Activated T-helper 17 cell treated with anti-CD3 and anti-CD28 coated beads, Interleukin-2, amount 50 U/mL, for 72 hours (primary cell): ENCODE results near the gene CENPI. TPM values are rescaled to one million over a fixed set of nuclear protein-coding genes. Genes with fewer than 3 reads are reported as not detected.
"Not testable (repeated sequence)": the region's sequence is repeated elsewhere in the genome, so short reads cannot be mapped to it uniquely, and the experiment has no call there.

ENCODE experiments used
- ATAC-seq: fragments of 150-1000 bp; cut with Tn5 transposase; replicated peaks from 2 replicates; pipeline ENCODE4 v1.10.0; 2021; ENCODE audit warnings: mild to moderate bottlenecking, moderate library complexity
- H3K27ac Mint-ChIP-seq: one replicate; pipeline ENCODE4 v1.8.0; 2022; ENCODE audit warnings: mixed read lengths
- H3K27me3 Mint-ChIP-seq: one replicate; pipeline ENCODE4 v1.8.0; 2022; ENCODE audit warnings: mixed read lengths
- H3K36me3 Mint-ChIP-seq: one replicate; pipeline ENCODE4 v1.8.0; 2022; ENCODE audit warnings: low read depth, mild to moderate bottlenecking, mixed read lengths
- H3K4me1 Mint-ChIP-seq: one replicate; pipeline ENCODE4 v1.8.0; 2022; ENCODE audit warnings: mixed read lengths
- H3K4me3 Mint-ChIP-seq: one replicate; pipeline ENCODE4 v1.8.0; 2022; ENCODE audit warnings: mild to moderate bottlenecking, mixed read lengths
- H3K9me3 Mint-ChIP-seq: one replicate; pipeline ENCODE4 v1.8.0; 2022; ENCODE audit warnings: mixed read lengths
- total RNA-seq, 2 donors: library from RNA; stranded (reverse); gene quantifications; one replicate each; pipeline ENCODE4 v1.2.3, GENCODE V29; 2022

Gene CENPI, protein sequence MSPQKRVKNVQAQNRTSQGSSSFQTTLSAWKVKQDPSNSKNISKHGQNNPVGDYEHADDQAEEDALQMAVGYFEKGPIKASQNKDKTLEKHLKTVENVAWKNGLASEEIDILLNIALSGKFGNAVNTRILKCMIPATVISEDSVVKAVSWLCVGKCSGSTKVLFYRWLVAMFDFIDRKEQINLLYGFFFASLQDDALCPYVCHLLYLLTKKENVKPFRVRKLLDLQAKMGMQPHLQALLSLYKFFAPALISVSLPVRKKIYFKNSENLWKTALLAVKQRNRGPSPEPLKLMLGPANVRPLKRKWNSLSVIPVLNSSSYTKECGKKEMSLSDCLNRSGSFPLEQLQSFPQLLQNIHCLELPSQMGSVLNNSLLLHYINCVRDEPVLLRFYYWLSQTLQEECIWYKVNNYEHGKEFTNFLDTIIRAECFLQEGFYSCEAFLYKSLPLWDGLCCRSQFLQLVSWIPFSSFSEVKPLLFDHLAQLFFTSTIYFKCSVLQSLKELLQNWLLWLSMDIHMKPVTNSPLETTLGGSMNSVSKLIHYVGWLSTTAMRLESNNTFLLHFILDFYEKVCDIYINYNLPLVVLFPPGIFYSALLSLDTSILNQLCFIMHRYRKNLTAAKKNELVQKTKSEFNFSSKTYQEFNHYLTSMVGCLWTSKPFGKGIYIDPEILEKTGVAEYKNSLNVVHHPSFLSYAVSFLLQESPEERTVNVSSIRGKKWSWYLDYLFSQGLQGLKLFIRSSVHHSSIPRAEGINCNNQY
- 10 to 100 TPM; 18.6 to 28.1 TPM for total RNA-seq

DNA sequence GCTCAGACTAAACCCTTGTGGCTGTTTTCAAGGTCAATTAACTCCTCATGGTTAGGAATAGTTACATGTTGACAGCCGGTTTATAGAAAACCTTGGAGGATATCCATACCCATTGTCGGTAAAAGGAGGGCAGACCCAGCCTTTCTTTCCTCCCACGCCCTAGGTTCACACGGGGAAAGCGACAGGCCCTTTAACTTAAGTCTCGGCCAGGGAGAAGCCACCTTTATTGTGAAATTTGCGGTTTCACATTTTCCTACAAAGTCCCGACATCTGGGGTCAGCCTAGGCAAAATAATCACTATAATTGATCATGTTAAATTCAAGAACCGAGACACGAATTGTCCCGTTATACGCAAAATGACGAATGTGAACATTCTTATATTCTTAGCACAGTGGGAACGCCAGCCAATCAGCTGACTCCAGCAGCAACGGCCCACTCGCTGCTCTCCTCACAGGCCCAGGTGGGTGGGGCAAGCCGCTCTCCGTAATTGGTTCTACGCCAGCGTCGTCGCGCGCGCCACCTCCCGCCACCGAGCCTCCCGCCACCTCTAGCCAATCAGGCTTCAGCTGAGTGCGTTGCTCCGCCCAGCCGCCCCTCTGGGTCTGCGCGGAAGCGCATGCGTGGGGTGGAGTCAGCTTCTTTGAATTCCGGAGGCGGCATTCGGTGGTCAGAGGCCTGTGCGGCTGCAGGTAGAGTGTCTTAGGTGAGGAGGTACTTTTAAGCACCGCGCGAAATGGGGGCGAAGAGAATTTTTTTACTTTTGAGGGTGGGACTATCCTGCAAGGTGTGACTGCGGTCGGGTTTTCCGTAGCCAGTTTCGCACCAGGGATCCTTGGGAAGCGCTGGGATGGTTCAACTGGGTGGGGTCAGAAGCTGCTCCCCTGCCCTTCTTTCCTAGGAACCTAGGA is at the start of gene CENPI:
CENPI (plus strand) TSS at position 659 of the 908 bp plus-strand sequence. CDS start 2,867 bp downstream, outside the sequence.
- ATAC-seq: peak; percentile 99
- peak within 1 kb of the TSS; percentile 65 for H3K27ac Mint-ChIP-seq
- peaks cover 15% of the 10 kb centered on the region for H3K36me3 Mint-ChIP-seq
- H3K4me3 Mint-ChIP-seq: peak within 1 kb of the TSS; percentile 88
- no peaks in the 10 kb centered on the region for H3K27me3 Mint-ChIP-seq
- peaks cover 13% of the 10 kb centered on the region for H3K4me1 Mint-ChIP-seq
- no peaks in the 10 kb centered on the region for H3K9me3 Mint-ChIP-seq

DNA sequence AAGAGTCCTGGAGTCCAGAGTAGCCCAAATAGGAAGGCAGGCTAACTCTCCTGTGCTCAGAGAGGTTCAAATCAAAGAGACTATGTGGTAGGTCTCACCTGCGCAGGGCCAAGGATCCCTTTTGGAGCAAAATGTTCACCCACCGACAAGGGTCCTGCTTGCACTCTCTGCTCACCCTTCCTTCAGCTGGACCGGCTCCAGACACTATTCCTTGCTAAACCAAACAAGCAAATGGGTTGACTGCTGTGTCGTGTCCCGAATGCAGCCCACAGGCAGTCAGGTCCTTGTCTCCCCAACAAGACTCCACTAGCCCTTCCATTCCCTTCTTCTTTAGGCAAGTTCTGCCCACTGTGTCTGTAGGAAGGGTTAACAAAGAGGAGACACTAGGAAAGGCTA is 46.9 kb upstream of the CENPI start:
- Mint-ChIP-seq H3K4me1 (peaks cover 7% of the 10 kb centered on the region), H3K27me3 (no peaks in the 10 kb centered on the region), H3K36me3 (peaks cover 32% of the 10 kb centered on the region), H3K4me3 (peak overlapping the region; percentile 86), H3K9me3 (no peaks in the 10 kb centered on the region), H3K27ac (peak overlapping the region; percentile 93)
- ATAC-seq: no peak

DNA sequence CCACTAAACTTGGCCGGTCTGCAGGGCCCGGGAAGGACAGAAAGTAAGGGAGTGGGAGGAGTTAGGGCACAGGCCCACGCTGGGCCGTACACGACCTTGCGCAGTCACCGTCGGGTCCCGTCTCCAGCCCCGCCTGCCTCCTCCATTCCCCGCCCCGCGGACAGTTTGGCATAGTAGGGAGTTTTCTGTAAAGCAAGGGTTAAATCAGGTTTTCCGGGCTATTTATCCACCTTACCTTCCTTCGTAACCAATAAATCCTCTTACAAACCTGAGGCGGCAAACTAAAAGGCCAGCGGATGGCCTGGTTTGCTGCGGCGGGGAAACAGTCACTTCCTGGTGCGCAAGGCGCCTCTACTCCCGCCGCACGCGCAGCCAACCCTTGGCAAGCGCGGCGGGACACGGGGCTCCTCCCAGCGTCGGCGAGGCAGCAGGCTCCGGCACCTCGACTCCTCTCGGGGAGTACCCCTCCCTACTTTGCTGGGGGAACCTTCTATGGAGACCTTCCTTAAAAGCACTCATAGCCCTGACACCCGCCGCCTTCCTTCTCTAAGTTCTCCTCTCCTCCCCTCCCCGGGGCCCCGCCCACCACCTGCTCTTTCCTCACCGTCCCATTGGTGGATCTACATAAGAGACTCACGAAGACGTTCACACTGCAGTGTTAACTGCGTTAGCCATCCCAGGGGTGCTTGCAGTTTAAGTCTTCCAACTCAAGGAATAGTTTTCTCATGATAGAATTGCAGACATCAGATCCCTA is 46.3 kb upstream of the CENPI start, which contains the start of gene TRMT2B:
TRMT2B (minus strand) TSS at position 563 of the 754 bp plus-strand sequence. CDS start 9,822 bp downstream, outside the sequence.
- ATAC-seq: peak; percentile 93
- H3K36me3 Mint-ChIP-seq: peaks cover 32% of the 10 kb centered on the region

DNA sequence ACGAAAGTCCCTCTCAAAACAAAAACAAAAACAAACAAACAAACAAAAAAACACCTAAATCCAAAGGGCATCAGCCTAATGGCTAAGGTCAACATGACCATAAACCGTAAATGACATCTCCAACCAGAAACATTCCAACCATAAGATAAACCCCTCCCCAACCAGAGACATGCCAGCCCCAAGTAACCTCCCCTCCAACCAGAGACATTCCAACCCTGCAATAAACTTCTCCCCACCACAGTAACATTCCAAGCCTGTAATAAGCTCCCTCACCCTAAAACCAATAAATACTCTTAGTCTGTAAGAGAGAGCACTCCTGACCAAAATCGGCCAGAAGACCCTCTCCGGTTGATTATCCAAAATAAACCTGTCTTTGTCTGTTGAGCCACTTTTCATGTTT is 41.5 kb upstream of the CENPI start:
- H3K4me1 Mint-ChIP-seq, H3K27me3 Mint-ChIP-seq, H3K9me3 Mint-ChIP-seq, H3K36me3 Mint-ChIP-seq, ATAC-seq: not testable (repeated sequence)
- Mint-ChIP-seq H3K4me3 (peak overlapping the region; percentile 20), H3K27ac (peak overlapping the region; percentile 56)

More for the DNA sequence above, 46.3 kb upstream of the CENPI start, which contains the start of gene TRMT2B:
- Mint-ChIP-seq H3K4me1 (peaks cover 10% of the 10 kb centered on the region), H3K27ac (peak within 1 kb of the TSS; percentile 93), H3K27me3 (no peaks in the 10 kb centered on the region), H3K4me3 (peak within 1 kb of the TSS; percentile 86), H3K9me3 (no peaks in the 10 kb centered on the region)

DNA sequence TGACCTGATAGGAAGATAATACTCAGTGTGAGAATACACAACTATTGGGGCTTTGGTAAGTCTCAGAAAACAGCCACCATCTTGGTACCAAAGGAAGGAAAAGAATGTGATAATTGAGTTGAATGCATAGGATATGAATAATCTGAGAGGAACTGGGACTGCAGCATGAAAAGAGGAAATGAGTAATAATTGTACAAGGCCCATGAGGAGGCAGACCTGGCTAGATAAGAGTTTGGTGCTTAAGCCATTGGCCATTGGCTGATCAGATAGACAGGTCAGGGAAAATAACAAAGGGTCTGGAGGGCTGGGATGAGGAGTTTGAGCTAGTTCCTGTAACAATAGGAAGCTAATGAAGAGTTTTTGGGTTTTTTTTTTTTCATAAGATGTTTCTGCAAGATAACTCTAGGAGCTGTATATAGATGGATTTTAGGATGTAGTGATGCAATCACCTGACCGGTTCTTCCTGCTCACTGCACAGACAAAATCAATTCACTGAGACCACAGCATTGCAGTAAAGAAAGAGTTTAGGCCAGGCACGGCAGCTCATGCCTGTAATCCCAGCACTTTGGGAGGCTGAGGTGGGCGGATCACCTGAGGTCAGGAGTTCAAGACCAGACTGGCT is 40.8 kb upstream of the CENPI start:
- ATAC-seq: peak; percentile 88
- no peaks in the 10 kb centered on the region for H3K36me3 Mint-ChIP-seq
- peaks cover 10% of the 10 kb centered on the region for H3K4me1 Mint-ChIP-seq
- peak overlapping the region; percentile 20 for H3K4me3 Mint-ChIP-seq
- H3K9me3 Mint-ChIP-seq: peaks cover 4% of the 10 kb centered on the region
- no peaks in the 10 kb centered on the region for H3K27me3 Mint-ChIP-seq
- peak overlapping the region; percentile 56 for H3K27ac Mint-ChIP-seq

DNA sequence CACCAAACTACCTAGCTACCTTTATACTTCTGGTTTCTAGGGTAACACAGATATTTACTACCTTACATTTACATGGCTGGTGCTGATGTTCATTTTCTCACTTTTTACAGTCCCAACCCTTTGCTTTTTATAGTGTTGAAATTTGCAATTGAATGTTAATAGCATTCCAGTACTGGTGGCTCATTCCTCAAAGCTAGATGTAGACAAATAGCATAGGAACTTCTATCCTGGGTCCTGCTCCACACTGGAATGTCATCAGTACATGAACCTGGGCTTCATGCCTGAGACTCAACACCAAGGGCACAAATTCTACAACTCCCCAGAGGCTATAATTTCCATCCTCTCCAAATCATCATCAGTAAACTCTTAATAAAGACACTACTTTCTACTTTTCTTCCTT is 35.8 kb upstream of the CENPI start:
- Mint-ChIP-seq H3K27ac (no peak overlapping the region), H3K4me3 (no peak overlapping the region)
- ATAC-seq: no peak

DNA sequence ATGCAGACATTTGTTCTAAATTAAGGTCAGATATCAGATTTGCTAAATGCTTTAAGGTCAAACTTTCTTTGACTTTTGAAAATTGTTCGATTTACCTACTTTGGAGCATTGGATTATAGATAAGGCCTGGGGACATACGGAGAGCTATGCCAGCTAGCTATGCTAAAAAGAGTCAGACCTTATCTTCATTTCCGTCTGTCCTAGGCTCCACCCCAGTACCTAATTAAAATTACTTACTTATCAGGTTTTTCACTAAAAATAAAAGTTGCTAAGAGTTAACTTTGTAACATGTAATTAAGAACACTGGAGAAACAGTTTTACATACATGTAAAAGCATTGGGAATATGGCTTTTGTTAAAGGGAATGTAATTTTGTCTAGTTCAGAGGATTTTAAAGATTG is 26.4 kb upstream of the CENPI start:
- Mint-ChIP-seq H3K9me3 (no peaks in the 10 kb centered on the region), H3K4me3 (no peak overlapping the region), H3K27ac (no peak overlapping the region), H3K4me1 (no peaks in the 10 kb centered on the region), H3K27me3 (no peaks in the 10 kb centered on the region), H3K36me3 (no peaks in the 10 kb centered on the region)
- no peak for ATAC-seq

More for the DNA sequence above, 35.8 kb upstream of the CENPI start:
- H3K9me3 Mint-ChIP-seq: no peaks in the 10 kb centered on the region
- no peaks in the 10 kb centered on the region for H3K36me3 Mint-ChIP-seq
- H3K4me1 Mint-ChIP-seq: peaks cover 2% of the 10 kb centered on the region
- no peaks in the 10 kb centered on the region for H3K27me3 Mint-ChIP-seq

DNA sequence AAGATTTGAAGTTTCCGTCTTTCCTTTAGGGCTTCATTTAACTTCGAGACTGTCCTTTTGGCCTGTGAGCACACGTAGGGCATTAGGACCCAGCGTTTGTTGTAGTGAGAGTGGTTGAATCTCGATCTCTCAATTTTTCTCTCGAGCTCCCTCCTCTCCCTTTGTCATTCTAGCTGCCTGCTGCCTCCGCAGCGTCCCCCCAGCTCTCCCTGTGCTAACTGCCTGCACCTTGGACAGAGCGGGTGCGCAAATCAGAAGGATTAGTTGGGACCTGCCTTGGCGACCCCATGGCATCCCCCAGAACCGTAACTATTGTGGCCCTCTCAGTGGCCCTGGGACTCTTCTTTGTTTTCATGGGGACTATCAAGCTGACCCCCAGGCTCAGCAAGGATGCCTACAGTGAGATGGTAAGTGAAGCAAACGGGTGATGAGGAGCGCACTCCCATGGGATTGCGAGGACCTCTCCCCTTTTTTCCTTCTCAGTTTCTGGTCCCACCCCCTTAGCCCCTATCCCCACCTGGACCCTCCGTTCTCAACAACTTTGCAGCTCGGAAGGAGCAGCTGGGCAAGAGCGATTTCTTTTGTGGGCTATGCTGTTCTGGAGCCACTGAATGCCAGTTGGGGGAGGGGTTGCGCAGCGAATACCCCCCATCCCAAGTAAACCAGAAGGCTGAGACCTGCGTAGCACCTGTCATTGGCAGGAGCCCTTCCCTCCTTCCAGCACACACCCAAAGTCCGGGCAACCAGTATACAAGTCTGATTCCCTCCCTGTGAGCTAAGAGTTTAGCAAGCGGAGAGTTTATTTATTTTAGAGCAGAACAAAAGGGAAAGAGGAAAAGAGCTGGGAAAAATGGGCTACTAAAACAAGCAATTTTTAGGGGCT is 19.0 kb upstream of the CENPI start, which contains the start of gene TMEM35A:
TMEM35A (plus strand) TSS at position 164 of the 883 bp plus-strand sequence; CDS start at position 288, 124 bp downstream.
- Mint-ChIP-seq H3K9me3 (no peaks in the 10 kb centered on the region), H3K4me1 (no peaks in the 10 kb centered on the region), H3K36me3 (no peaks in the 10 kb centered on the region), H3K4me3 (no peak within 1 kb of the TSS), H3K27ac (no peak within 1 kb of the TSS), H3K27me3 (peaks cover 11% of the 10 kb centered on the region)
- ATAC-seq: no peak

DNA sequence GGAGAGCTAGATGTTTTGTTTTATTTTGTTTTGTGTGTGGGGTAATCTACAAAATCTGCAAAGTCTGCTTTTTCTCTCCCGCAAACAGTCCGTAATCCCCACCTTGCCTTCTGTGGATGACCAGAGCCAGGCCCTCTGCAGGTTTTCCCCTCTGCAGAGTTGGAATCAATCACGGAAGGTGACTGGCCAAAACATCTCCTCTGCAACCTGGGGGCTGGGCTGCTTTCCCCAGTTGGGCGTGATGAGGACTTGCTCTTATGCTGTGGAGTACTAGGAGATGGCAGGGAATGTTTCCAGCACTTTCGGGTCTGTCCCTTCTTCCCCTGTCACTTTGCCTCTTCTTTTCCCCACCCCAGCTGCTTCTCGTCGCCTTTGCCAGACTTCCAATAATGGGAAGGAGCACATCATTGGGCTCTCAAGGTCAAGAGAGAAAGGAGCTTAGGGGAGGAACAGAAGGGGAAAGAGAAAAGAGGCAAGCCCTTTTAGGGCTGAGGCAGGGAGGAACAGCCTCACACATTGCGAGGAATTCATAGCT is 18.2 kb upstream of the CENPI start:
- Mint-ChIP-seq H3K27ac (no peak overlapping the region), H3K36me3 (no peaks in the 10 kb centered on the region), H3K9me3 (no peaks in the 10 kb centered on the region), H3K4me3 (no peak overlapping the region), H3K27me3 (peaks cover 11% of the 10 kb centered on the region), H3K4me1 (no peaks in the 10 kb centered on the region)
- ATAC-seq: no peak

DNA sequence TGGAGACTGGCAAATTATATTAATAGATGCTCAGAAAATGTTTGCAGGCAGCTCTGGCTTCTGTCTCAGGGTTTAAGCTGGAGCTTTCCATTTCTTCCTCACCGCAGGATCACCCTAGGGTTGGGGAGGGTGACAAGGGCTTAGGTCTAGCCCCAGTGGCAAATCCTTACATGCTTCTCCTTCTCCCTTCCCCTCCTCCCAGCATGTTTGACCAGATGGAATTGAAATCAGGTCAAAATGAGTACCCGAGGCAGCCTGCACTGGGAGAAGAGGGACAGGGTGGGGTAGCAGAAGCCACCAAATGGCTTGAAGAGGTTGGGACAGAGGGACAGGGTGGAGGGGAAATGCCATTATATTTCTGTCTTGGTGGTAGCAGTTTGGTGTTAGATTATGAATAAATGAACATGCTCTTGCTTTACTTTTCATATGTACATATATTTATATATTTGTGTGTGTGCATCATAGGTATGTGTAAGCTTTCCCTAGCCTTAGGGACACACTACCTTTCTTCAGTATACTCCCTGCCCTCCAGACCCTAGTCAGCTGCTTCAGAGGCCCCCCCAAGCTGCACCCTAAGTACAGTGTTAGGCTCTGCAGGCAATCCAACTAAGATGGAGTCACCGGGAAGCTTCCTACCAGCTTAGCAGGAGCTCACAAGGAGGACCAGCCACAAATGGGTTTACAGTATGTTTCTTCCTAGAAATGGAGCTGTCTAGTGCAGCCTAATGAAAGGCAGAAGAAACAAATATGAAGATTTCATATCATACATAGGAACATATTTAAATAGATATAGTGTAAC is 17.5 kb upstream of the CENPI start:
- Mint-ChIP-seq H3K36me3 (no peaks in the 10 kb centered on the region), H3K27ac (no peak overlapping the region), H3K27me3 (peaks cover 11% of the 10 kb centered on the region), H3K4me1 (no peaks in the 10 kb centered on the region), H3K4me3 (no peak overlapping the region), H3K9me3 (no peaks in the 10 kb centered on the region)
- no peak for ATAC-seq

DNA sequence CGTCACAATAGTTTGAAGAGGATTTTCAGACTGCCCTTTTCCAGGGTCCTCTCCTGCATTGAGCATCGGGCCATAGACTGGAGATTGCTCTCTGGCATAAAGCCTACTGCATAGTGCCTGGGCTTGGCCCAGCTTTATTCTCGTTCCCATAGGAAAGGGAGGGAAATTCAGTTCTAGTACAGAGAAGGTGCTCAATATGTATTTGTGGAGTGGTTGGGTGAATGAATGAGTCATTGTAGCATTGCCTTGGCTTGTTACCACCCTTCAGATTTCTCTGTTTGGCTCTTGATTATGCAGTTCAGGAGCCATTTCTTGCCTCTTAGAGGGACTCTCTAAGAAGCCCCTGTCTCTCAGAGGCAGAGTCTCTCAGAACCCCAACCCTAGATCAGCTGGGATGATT is 16.8 kb upstream of the CENPI start:
- ATAC-seq: no peak
- Mint-ChIP-seq H3K27me3 (peaks cover 11% of the 10 kb centered on the region), H3K4me1 (no peaks in the 10 kb centered on the region), H3K4me3 (no peak overlapping the region), H3K36me3 (no peaks in the 10 kb centered on the region), H3K27ac (no peak overlapping the region), H3K9me3 (no peaks in the 10 kb centered on the region)
